ENCODE data around the gene IL23A.
A peak's percentile ranks its signal among the peaks of the same experiment; 100 is the strongest.
"Not testable (repeated sequence)": the region's sequence is repeated elsewhere in the genome, so short reads cannot be mapped to it uniquely, and the experiment has no call there.

IL23A gene, protein sequence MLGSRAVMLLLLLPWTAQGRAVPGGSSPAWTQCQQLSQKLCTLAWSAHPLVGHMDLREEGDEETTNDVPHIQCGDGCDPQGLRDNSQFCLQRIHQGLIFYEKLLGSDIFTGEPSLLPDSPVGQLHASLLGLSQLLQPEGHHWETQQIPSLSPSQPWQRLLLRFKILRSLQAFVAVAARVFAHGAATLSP

DNA sequence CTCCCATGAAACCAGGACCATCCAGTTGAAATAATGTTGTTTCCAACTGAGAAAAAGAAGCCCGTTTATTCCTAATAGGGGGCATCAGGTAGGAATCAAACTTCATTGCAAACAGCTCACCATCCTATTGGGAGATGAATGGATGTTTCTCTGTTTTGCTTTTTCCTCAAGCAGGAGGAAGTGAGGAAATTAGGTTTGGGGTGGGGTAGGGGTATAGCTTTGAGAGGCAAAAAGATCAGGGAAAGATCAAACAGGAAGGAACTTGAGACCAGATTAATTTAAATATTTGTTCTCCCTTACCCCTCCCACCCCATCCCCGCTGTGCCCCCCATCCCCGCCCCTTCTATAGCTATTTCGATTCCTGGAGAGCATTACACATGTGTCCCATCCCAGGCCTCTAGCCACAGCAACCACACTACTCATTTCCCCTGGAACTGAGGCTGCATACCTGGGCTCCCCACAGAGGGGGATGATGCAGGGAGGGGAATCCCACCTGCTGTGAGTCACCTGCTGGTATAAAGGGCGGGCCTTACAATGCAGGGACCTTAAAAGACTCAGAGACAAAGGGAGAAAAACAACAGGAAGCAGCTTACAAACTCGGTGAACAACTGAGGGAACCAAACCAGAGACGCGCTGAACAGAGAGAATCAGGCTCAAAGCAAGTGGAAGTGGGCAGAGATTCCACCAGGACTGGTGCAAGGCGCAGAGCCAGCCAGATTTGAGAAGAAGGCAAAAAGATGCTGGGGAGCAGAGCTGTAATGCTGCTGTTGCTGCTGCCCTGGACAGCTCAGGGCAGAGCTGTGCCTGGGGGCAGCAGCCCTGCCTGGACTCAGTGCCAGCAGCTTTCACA lies at the start of gene IL23A:
Gene IL23A (plus strand): TSS at position 577 of the 850 bp plus-strand sequence. CDS start 161 bp downstream, at position 738.
- DNase-seq = no peak

DNA sequence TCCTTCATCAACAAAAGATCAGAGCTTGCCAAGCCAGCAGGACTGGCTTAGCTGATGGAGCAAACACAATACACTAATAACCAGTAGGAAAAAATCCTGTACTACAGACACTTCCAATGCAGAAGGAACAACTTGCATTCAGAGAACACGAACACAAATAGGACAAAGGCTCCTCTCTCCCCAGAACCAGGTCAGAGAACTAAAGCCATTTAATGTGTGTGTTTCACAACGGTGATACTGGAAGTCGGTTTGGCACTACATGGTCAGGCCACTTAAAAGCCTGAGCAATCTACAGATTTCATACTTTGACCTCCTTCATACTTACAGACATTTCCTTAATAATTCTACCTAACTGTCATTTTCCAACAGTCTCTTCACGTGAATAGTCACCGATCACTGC lies 44.9 kb upstream of the IL23A start:
- DNase-seq = no peak

DNA sequence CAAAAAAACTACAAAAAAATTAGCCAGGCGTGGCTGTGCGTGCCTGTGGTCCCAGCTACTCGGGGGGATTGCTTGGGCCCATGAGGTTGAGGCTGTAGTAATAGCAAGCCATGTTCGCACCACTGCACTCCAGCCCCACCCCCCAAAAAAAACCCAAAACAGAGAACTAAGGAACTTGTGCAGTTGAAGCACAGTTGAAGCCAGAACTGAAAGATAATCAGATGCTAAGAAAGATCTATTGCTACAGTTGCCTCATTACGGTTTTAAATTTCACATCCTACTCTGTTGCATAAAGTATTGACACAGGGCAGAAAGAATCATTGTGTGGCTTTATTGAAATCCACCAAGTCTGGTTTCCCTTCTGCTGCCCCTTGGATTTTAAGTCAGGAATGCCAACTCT lies 42.4 kb upstream of the IL23A start:
- no peak for DNase-seq

DNA sequence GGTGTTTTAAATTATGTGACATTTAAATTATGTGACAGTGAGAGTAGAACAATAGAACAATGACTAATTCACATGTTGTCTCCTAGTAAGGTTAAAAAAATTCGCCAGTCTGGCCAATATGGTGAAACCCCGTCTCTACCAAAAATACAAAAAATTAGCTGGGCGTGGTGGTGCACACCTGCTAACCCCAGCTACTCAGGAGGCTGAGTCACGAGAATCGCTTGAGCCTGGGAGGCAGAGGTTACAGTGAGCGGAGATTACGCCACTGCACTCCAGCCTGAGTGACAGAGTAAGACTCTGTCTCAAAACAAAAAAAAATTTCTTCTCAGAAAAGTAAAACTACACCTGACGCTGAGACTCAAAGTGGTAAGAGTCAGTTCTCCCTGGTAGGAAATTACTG lies 41.3 kb upstream of the IL23A start:
- no peak for DNase-seq

DNA sequence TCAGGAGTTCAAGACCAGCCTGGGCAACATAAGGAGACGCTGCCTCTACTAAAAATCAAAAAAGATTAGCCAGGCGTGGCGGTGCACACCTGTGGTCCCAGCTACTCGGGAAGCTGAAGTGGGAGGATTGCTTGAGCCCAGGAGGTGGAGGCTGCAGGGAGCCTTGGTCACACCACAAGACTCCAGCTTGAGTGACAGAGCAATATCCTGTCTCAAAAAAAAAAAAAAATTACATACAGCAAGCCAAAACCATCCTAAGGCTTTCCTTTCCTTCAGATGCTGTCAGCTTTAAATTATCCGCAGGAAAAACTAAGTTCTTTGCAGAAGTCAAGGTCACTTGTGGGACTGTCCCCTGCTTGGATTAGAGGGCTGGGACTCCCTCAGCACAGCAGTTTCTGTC lies 39.9 kb upstream of the IL23A start:
- no peak for DNase-seq

DNA sequence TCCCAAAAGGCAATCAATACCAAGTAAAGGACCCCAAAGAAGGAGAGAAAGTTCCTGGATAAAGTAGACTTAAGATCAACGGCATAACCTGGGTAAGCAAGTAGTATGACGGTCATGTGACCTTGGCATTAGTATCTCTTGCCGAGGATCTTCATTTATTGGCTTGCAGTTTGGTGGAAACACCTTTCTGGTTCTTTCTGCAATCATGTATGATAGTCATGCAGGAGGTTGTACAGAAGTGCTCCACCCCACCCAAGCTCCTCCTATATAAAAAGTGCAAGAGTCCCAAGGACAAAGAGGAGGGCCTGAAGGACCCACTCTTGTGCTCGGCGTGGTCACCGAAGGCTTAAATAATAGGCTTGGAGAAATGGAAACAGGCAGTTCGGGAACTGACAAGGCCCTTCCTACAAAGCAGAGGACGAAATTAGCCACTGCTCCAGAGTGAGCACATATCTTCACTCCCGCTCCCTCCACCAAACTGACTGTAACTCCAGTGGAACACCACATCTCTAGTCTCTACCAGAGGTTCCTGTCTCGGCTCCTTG lies 39.3 kb upstream of the IL23A start:
- no peak for DNase-seq

DNA sequence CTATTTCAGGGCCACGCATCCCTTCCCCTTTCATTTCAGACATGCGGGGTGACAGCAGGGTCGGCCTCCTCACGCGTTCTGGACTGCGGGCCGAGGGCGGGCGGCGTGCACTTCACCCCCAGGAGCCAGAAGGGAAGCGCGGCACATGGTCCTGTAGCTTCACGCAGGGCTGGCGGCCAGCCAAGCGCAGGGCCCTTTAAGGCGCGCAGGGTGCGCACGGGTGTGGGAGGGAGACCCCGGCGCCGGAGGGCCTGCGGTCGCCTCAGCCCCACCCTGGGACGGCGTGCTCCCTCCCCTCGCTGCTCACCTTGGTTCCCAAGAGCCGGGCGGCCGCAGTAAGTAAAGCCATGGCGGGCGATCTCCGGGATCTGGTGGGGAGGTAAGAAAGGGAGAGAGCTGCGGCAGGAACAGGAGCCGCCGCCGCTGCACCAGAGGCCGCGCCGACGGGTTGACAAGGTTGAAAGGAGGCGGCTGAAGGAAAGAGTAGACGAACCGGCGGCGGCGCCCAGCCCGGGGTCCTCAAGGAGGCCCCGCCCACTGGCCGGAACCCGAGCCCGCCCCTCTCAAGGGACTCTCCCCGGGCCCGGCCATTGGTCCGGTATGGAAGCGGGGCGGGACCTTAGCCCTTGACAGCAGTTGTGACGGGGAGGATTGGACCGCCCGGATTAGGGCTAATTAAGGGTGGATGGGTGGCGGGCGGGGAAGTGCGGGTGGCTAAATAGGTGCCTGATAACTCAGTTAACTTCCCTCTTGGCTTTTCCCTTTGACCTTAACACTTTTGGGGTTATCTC lies 38.6 kb upstream of the IL23A start, which contains the start of gene CS:
Gene CS (minus strand): TSS at position 478 of the 791 bp plus-strand sequence. CDS start 129 bp downstream, at position 349.
- peak; percentile 98 for DNase-seq

DNA sequence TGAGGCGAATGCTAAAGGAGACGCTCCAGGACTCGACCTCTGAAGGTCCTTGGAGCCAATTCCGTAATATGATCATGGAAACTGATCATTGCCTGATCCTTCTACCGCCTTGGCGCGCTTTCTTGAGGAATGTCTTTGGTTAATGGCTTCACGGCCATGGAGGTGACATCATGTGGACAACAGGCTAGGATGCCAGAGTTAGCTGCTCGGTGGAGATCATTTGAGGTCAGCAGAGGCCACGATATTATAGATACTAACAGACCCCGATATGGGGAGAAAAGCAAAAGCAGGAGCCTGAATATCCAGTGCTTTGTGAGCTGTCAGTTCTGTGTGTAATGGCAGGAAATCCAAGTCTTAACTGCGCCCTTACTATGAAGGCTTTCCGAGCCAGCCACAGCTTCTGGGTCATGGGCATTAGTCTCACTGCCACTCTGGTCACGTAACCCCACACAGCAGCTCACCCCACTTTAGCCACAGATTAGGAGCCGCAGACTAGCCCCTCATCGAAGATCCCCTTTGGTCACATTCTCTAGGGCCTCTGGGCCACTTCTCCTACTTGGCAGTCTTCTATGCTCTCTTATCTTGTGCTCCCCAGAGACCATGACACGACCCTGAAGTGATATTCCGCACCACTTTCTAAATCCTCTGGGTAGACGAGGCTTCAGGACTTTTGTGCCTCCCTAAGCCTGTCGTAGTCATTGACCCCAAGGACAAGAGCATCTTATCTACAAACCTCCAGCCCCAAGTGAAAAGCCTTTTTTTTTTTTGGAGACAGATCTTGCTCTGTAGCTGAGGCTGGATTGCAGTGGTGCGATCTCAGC lies 37.8 kb upstream of the IL23A start:
- DNase-seq = no peak

DNA sequence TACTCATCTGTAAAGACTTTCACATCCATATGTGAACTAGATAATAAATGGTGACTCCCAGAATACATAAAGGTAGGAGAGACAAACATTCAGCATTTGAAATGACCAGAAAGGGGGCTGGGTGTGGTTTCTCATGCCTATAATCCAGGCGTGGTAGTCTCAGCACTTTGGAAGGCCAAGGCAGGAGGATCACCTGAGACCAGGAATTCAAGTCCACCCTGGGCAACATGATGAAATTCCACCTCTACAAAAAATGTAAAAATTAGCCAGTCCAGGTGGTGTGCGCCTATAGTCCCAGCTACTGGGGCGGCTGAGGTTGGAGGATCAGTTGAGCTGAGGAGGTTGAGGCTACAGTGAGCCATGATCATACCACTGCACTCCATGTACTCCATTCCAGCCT lies 34.4 kb upstream of the IL23A start:
- no peak for DNase-seq

DNA sequence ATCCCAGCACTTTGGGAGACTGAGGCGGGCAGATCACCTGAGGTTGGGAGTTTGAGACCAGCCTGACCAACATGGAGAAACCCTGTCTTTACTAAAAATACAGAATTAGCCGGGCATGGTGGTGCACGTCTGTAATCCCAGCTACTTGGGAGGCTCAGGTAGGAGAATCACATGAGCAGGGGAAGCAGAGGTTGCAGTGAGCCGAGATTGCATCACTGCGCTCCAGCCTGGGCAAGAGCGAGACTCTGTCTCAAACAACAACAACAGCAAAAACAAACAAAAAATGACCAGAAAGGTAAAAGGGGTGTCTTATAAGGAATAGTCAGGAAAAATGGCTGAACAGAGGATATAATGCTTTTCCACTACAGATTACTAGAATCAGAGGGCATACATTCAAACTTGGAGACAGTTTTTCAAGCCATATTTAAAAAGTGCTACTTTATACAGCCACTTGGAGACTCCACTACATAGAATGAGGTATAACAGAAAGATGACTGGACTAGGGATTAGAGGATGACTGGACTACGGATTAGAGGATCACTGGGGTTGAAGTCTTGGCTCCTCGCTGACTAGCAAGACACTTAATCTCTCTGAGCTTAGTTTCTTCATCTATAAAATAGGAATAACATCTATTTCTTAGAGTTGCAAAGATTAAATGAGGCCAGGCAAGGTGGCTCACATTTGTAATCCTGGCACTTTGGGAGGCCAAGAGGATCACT lies 33.7 kb upstream of the IL23A start:
- no peak for DNase-seq

DNA sequence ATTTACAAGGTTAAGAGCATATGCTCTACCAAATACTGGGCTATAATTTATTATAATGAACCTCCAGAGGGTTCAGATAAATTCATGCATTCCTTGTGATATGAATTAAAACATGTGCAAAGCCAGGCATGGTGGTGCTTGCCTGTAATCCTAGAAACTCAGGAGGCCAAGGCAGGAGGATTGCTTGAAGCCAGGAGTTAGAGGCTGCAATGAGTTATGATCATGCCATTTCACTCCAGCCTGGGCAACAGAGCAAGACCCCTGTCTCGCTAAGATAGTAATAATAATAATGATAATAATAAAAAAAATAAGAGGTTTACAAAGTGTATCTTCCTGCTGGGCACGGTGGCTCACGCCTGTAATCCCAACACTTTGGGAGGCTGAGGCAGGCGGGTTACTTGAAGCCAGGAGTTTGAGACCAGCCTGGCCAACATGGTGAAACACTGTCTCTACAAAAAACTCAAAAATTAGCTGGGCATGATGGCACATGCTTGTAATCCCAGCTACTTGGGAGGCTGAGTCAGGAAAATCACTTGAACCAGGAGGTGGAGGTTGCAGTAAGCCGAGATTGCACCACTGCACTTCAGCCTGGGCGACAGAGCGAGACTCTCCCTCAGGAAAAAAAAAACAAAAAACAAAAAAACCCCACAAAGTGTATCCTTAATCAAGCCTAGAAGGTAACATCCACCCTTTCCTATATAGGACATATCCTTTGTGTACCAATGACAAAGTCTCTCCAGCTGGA lies 31.3 kb upstream of the IL23A start:
- no peak for DNase-seq

DNA sequence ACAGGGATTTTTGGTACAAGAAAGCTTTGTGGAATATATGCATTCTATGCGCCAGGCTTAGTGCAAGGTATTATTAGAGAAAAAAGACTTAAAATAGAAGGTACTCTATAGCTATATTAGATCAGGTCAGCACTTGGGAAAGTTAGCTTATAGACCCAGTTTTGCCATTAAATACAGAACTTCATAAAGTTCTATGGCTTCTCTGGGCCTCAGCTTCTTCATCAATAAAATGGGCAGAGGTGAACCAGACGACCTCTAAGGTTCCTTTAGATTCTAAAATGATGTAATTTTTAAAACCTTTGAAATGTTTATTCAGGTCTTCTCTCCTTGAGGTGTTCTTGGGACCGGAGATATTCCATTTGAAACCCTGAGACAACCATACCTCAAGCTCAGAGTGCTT lies 30.0 kb upstream of the IL23A start:
- DNase-seq = no peak

DNA sequence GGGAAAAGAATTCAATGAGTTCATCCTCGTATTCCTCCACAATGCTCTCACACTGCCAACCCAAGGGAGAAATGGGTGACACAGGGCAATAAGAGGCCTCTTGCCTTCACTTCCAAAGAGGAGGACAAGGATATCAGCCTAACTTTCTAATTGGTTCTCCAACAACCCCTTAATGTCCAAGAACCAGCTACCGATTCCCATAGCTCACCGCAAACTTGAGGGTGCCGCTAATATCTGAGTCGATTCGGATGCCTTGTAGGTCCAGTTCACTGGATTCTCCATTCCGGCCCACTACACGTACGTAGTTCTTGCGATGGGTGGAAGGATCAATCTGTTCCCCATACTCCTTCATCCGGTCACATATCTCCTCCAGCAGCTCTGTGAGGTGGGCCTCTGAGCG lies 27.7 kb upstream of the IL23A start:
- DNase-seq = no peak

DNA sequence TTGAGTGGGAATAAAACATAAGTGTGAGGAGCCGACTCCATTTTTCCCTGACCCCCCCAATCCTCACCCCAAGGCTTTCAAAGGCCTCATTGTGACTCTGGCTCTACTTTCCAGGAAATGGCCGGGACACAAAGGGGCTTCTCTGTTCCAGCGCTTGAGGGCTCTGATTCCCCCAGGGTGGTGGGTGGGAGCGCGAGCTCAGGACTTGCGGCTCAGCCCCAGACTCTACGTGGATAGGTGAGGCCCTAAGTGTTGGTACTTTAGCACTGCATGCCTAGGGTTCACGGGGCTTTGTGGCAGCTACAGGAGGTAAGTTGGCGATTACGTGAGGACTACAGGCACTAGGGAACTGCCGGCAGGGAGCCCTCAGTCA lies 23.4 kb upstream of the IL23A start:
- peak; percentile 56 for DNase-seq

DNA sequence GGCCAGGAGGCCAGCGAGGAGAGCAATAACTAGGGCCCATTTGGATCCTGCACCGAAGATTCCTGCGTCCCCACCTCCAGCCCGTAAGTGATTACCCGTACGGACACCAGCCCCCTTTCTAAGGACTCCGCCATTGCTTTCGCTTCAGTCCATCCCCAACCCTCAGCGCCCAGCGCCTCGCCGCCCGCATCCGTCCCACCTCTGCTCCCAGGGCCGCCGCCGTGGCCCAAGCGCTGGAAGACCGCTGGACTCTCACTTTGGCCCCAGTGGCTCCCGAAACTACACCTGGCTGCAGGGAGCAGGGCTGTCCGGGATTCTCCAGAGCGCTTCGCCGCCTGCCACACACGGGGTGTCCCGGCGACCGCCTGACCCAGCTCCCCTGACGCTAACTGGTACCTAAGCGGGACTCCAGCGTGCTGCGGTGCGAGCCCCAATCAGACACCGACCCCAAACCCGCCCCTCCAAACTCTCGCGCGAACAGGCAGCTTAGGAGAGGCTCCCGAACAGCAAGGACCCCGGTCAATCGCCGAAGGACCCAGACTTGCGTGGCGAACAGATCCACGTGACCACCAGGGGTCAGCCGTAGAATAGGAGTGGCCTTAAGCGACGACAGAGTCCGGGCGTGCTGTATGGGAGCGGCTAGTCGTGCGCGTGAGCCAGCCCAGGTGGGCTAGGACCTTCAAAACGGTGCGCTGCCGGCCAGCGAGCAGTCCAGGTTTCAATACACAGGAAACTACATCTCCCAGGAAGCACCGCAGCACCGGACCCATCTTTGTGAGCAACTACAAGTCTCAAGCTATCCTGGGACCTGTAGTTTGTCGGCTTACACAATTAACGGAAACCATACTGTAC lies 22.8 kb upstream of the IL23A start, which contains the start of gene CNPY2:
Gene CNPY2 (minus strand): TSS at position 367 of the 852 bp plus-strand sequence. CDS start 771 bp downstream, outside the sequence.
- peak; percentile 97 for DNase-seq

DNA sequence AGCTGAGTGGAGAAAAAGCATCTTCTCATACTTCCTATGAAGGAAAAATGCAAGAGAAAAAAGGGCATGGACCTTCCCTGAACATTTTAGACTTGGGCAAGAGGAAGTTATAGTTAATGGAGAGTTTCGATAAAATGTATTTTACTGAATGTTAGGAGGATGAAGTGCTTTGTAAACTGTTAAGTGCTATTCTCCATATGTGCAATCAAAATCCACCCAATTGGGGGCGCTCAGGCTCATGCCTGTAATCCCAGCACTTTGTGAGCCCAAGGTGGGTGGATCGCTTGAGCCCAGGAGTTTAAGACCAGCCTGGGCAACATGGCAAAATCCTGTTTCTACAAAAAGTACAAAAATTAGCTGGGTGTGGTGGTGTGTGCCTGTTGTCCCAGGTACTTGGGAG lies 21.0 kb upstream of the IL23A start:
- no peak for DNase-seq

DNA sequence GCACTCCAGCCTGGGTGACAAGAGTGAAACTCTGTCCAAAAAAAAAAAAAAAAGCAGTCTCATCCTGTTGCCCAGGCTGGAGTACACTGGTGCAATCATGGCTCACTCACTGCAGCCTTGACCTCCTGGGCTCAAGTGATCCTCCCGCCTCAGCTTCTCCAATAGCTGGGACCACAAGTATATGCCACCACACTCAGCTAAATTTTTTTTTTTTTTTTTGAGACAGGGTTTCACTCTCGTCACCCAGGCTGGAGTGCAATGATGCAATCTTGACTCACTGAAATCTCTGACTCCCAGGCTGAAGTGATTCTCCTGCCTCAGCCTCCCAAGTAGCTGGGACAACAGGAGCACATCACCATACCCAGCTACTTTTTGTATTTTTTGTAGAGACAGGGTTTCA lies 17.7 kb upstream of the IL23A start:
- DNase-seq = no peak

DNA sequence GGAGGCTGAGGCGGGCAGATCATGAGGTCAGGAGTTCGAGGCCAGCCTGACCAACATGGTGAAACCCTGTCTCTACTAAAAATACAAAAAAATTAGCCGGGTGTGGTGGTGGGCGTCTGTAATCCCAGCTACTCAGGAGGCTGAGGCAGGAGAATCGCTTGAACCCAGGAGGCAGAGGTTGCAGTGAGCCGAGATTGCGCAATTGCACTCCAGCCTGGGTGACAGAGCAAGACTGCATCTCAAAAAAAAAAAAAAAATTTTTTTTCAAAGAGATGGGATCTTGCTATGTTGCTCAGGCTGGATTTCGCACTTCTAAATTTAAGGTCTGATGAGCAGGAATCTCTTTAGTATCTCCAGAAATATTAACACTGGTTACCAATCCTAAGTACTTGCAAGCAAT lies 17.1 kb upstream of the IL23A start:
- not testable (repeated sequence) for DNase-seq

DNA sequence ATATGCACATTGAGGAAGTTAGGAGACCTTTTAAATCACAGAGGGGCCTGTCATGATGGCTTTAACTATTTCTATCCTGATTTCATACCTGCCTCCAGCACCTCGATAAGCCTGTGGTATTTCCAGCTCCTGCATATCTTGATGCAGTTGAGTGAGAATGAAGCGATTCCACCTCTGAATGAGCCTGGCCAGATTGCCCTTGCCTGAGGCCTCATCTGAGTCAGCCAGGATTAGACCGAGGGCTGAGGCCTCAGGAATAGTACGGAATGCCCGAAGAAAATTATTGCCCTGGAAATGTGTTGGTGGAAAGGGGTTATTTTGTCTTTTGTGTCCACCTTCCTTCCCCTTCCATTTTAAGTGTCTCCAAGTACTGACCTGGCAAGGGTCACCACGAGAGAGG lies 14.5 kb upstream of the IL23A start:
- no peak for DNase-seq

DNA sequence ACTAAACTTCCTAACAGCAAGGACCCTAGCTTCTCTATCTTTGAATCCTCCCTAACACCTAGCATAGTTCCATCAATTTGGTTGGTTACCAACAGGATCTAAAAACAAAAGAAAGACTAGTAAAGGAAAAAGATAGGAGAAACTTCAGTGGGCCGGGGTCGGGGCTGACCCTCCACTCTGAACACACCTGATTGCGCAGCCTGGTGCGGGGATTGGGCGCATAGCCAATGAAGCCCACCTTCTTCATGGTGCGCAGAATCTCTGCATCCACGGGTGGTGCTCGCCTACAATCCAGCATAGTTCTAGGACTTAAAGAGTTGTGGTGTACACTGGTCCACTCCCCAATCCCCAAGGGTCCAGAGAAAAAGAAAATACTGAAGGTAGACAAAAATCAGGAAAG lies 12.6 kb upstream of the IL23A start:
- DNase-seq = no peak

Data from right forelimb (tissue), 1 donor.